ENCODE data around the gene SLAMF9. TPM values are rescaled to one million over a fixed set of nuclear protein-coding genes. Genes with fewer than 3 reads are reported as not detected.

SLAMF9 gene
- total and polyA plus RNA-seq, 2 donors: not detected

DNA sequence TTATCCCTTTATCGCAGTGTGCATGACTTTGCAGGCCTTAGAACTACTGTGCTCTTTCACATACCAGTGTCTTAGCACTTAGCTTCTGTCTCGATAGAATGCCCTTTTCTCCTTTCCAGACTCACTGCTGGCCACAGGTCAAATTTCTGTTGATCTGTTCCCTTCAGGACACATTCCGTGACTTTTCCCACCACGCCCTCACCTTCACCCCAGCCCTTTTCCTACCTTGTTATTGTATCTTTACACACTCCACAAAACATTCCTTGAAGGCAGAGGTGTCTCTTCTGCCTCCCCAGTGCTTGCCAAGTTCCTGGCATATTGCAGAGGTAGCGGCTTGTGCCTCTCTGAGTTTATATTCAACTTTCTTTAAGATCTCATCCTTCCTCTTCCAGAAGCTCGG, 4.9 kb downstream of the SLAMF9 start:
- Histone ChIP-seq H3K4me1 (ENCODE audit: insufficient read depth) (no peaks in the 10 kb centered on the region), H3K36me3 (ENCODE audit: insufficient read depth) (no peaks in the 10 kb centered on the region), H3K27ac (ENCODE audit: low read depth) (no peak overlapping the region), H3K4me3 (ENCODE audit: low read depth, low read length) (no peak overlapping the region)
- no peak for DNase-seq (ENCODE audit: extremely low spot score)
- 59% methylated on average over 6 of the region's 6 CpGs for WGBS

DNA sequence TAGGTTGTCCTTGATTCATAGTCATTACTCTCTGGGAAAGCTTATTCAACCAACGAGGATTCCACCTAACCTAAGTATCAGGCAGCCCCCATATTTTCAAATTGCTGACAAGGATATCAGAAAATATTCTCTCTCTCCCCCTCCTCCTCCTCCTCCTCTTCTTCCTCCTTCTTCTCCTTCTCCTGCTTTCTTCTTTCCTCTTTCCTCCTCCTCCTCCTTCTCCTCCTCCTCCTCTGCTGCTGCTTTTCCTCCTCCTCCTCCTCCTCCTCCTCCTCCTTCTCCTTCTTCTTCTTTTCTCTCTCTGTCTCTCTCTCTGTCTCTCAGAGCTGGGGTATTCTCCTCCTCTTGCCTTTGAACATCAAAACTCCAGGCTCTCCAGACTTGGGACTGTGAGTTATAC, 6.1 kb downstream of the SLAMF9 start:
- no peaks in the 10 kb centered on the region for H3K36me3 ChIP-seq (ENCODE audit: insufficient read depth)
- H3K27ac ChIP-seq (ENCODE audit: low read depth): no peak overlapping the region
- DNase-seq (ENCODE audit: extremely low spot score): no peak
- H3K4me3 ChIP-seq (ENCODE audit: low read depth, low read length): no peak overlapping the region
- no peaks in the 10 kb centered on the region for H3K4me1 ChIP-seq (ENCODE audit: insufficient read depth)
- WGBS: 78% methylated on average over 1 of the region's 1 CpG

DNA sequence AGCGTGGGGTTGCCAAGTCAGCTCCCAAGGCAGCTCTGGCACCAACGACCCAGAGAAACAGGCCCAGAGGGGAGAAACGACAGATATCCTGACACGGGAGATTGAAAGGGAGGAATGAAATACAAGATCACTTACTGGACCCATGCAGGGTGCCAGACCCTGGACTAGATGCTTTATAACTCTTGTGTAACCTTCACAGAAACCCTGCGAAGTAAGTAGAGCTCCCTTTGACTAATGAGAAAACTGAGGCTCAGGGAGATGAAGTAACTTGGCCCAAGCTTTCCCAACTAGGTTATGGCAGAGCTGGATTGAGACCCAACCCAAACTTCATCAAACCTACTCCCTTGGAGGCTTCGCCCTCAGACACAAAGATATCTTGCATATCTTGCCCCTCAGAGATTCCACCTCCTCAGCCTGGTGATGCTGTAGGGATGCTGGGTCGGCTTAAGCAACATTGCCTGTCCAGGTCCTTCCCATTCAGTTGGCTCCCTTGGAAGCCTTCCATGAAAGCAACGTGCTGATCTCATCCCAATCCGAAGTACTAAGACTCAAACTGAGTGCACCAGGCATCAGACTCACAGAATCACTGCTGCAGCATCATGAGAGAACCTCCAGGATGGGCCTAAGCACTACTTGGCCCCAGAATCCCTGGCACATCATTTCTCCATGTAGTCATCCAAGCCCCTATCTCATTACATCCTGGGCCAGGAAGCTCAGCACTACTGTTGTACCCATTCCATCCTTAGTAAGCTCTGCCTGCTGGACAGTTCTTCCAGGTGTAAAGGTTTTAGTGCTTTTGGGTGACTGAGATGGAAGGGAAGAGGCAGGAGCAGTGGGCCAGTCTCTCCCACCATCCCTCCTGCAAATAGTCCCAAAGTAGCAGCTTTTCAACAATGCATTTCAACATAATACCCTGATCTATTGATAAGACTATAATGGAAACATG, 7.5 kb downstream of the SLAMF9 start:
- 47% methylated on average over 9 of the region's 9 CpGs for WGBS
- H3K36me3 ChIP-seq (ENCODE audit: insufficient read depth): no peaks in the 10 kb centered on the region
- DNase-seq (ENCODE audit: extremely low spot score): no peak
- H3K4me3 ChIP-seq (ENCODE audit: low read depth, low read length): no peak overlapping the region
- H3K27ac ChIP-seq (ENCODE audit: low read depth): no peak overlapping the region
- H3K4me1 ChIP-seq (ENCODE audit: insufficient read depth): no peaks in the 10 kb centered on the region

DNA sequence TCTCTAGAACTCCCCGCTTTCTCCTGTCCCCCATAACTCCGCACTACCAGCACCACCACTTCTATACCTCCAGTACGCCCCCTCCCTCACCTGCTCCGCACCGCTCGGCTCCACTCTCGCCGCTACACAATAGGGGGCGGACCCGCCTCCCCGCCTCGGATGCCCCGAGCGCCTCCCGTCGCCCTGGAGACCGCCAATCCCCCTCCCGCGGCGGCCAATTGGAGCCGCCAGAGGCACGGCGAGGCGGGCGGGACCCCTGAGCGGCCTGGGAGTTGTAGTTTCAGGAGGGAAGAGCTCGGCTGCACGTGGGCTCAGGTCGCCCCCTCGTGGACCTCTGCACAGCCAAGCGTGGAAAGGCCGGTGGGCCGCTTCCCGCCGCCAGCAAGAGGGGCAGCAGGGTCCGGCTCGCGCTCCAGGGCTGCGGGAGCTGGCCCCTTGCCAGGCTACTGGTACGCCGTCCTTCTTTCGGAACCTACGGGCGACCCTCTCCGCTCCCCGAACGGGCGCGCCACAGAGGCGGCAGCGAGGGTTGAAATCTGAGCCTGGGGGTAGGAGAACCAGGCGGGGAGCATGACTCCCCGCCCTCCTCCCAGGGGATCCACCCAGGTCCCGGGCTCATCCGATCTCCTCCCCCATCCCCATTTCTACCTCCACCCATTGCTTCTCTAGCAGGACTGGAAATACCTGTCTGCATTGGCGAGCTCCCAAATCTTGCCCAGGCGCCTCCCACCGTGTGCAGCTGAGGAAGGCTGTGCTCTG, 8.4 kb downstream of the SLAMF9 start, which contains the start of gene IGSF9:
TSS of gene IGSF9 (minus strand) at position 131 of the 759 bp plus-strand sequence. CDS start 2,159 bp downstream, outside the sequence.
- Histone ChIP-seq H3K27ac (ENCODE audit: low read depth) (peak within 1 kb of the TSS; percentile 31), H3K36me3 (ENCODE audit: insufficient read depth) (no peaks in the 10 kb centered on the region), H3K4me1 (ENCODE audit: insufficient read depth) (no peaks in the 10 kb centered on the region), H3K4me3 (ENCODE audit: low read depth, low read length) (peak within 1 kb of the TSS; percentile 29)
- WGBS: 1% methylated on average over 58 of the region's 58 CpGs
- peak; percentile 85 for DNase-seq (ENCODE audit: extremely low spot score)

DNA sequence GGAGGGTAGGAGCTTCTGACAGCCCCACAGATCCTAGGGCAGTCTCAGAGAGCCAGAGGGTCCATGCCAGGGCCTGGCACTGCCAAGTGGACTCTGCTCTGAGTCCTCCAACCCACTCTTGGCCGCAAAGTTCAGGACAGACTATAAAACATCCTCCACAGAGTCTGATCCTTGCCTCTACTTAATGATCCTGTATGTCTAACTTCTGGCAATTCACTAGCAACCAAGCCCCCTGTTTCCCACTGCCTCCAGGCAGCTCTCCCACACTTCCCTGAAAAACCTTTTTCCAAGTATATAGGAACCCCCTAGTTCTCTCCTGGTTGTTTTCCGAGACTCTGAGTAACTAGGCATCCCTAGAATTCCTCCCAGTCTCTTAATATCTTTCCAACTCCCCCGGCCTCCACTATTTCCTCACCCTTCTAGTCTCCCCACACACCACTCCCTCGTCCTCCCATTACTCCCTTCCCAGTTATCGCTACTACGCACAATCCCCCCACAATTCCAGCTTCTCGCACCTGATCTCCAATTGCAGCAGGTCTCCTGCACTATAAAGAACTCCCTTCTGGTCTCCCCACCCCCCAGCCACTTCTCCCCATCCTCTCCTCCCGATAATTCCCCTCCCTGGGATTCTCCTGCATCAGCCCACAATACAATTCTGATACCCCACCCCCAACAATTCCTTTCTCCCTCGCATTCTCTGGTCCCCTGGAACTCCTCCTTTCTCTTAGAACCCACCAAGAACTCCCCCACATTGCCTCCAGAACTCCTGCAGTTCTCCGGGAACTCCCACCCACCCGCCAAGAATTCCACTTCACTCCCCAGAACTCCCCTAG, 9.2 kb downstream of the SLAMF9 start:
- peak overlapping the region; percentile 29 for H3K4me3 ChIP-seq (ENCODE audit: low read depth, low read length)
- H3K27ac ChIP-seq (ENCODE audit: low read depth): no peak overlapping the region
- H3K4me1 ChIP-seq (ENCODE audit: insufficient read depth): no peaks in the 10 kb centered on the region
- H3K36me3 ChIP-seq (ENCODE audit: insufficient read depth): no peaks in the 10 kb centered on the region
- DNase-seq (ENCODE audit: extremely low spot score): no peak
- 29% methylated on average over 11 of the region's 11 CpGs for WGBS

DNA sequence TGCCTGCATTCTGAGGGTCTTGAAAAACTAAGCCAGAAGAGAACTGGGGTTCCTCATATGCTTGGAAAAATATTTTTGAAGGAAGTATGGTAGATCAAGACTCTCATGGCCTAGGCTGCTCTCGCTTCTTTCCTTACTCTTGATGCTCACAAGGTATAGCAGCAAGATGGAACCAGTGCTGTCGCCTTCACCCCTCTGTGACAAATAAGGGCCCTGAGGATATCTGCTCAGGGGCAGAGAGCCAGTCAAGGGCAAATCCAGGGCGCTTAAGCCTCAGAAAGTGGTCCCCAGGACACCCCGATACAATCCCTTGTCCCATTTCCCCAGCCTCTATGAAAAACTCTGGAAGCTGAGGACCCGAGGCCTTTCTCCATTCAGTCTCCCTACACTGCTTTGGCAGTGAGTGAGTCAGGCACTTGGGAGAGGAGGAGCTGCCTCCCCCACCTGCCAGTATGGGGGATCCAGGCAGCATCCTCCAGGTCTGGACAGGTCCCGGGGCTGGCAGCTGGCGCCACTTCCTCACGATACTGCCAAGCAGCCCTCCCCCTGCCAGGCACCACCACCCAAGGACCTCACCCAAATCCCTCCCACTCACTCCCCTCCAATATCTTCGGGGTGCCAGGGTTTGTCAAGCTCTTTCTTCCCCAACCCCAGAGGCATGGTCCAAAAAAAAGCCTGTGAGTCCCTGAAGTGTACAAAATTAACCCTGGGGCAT, 10.0 kb downstream of the SLAMF9 start:
- Histone ChIP-seq H3K36me3 (ENCODE audit: insufficient read depth) (no peaks in the 10 kb centered on the region), H3K27ac (ENCODE audit: low read depth) (no peak overlapping the region), H3K4me3 (ENCODE audit: low read depth, low read length) (no peak overlapping the region), H3K4me1 (ENCODE audit: insufficient read depth) (no peaks in the 10 kb centered on the region)
- no peak for DNase-seq (ENCODE audit: extremely low spot score)
- 84% methylated on average over 9 of the region's 9 CpGs for WGBS

DNA sequence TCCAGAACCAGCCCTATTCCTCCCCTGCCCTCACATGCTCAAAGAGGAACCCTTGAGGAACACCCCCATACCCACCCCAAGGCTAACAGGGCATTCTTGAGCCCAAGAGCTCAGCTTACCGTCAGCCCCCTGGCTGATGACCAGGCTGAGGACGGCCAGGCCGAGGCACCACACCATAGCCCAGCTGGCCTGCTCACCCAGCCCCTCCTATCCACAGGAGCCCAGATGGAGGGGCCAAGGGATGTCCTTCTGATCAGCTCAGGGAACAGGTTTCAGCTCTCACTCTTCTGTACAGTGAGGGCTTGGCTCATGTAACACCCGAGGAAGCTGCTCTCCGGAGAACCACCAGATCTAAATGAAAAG, 10.8 kb downstream of the SLAMF9 start:
- no peaks in the 10 kb centered on the region for H3K4me1 ChIP-seq (ENCODE audit: insufficient read depth)
- no peaks in the 10 kb centered on the region for H3K36me3 ChIP-seq (ENCODE audit: insufficient read depth)
- WGBS: 88% methylated on average over 5 of the region's 5 CpGs
- H3K4me3 ChIP-seq (ENCODE audit: low read depth, low read length): no peak overlapping the region
- no peak for DNase-seq (ENCODE audit: extremely low spot score)
- H3K27ac ChIP-seq (ENCODE audit: low read depth): no peak overlapping the region

DNA sequence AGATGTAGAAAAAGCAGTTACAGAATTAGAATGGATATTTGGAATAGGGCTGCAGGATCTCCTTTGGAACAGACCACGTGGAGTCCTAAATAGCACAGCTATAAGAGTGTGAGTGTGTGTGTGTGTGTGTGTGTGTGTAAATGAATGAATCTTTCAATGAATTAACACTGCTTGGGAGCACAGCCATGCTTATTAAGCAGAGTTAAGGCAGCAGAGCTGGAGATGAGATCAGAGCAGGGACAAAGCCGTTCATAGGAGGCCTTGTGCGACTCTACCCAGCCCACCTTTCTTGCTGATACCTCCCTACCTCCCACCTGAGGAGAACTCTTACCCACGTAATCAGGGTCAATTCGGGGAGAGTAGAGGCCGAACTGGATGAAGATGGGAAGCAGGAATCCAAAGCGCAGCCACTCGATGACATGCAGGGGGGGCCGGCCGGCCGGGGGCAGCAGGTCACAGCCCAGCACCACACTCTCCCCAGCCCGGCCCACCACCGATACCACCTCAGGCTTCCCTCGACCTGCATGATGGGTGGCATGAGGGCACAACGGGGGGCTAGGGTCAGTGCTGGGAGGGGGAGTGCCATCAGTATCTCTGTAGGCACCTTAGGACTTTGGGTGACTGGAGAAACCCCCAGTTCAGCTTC, 11.3 kb downstream of the SLAMF9 start:
- Histone ChIP-seq H3K4me1 (ENCODE audit: insufficient read depth) (no peaks in the 10 kb centered on the region), H3K36me3 (ENCODE audit: insufficient read depth) (no peaks in the 10 kb centered on the region), H3K4me3 (ENCODE audit: low read depth, low read length) (no peak overlapping the region), H3K27ac (ENCODE audit: low read depth) (no peak overlapping the region)
- WGBS: 89% methylated on average over 15 of the region's 15 CpGs
- DNase-seq (ENCODE audit: extremely low spot score): no peak

DNA sequence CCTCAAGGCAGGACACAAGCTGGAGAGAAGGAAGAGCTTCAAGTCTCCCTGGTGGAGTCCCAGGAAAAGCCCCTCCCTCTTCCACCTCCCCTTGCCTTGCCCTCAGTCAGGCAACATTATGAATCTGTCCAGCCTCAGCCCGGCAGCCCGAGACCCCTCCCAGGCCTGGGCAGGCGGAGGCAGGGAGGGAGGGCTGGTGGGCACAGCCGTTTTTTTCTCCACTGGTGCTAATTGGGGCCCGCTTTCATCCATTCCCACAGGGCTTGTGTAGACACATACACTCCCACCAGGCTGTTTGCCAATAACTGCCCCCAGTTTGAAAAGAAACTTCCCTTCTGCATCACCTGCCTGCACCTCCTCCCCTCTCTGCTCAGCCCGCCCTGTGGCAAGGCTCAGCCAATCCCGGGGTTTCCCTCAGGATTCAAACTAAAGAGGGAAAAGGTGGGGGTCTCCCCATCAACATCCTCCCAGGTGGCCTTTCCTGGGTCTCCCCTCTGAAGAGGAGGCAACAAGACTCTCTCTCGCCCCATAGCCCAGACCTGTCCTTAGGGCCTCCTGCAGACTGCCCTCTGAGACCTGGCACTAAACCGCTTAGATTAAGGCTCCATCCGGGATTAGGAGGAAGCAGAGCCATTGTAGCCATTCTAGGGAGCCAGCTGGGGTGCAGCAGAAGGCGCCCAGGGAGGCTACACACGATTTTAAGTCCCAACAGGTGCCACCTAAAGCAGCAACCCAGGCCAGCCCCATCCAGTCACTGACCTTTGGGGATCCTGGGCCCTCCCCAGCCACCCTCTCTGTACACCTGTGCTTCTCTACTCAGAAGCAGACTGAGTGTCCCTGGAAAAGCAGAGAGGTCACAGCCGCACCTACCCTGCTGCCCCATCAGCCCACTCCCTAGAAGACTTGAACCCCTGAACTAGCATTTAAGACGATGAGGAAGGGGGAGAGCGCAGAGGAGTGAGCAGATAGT, 12.2 kb downstream of the SLAMF9 start:
- H3K27ac ChIP-seq (ENCODE audit: low read depth): no peak overlapping the region
- H3K4me3 ChIP-seq (ENCODE audit: low read depth, low read length): no peak overlapping the region
- no peak for DNase-seq (ENCODE audit: extremely low spot score)
- H3K4me1 ChIP-seq (ENCODE audit: insufficient read depth): no peaks in the 10 kb centered on the region
- no peaks in the 10 kb centered on the region for H3K36me3 ChIP-seq (ENCODE audit: insufficient read depth)
- WGBS: 77% methylated on average over 15 of the region's 15 CpGs

DNA sequence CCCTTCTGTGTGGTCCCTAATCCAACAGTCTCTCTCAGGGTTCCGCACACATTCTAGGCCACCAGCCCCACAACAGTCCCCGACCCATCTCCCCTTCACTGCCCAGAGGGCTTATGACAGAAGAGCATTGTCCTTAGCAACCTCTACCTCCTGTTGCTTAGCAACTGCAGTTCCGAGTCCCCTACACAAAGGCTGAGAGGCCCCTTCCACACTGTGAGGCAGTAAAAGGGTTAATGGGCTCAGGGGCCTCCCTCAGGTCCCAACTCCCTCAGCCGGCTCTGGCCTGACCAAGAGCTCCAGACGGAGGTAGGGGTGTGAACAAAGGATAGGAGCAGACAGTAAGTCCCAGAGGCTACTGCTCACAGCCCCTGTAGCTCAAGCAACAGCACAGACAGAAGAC, 12.9 kb downstream of the SLAMF9 start:
- no peak for DNase-seq (ENCODE audit: extremely low spot score)
- Histone ChIP-seq H3K36me3 (ENCODE audit: insufficient read depth) (no peaks in the 10 kb centered on the region), H3K27ac (ENCODE audit: low read depth) (no peak overlapping the region), H3K4me3 (ENCODE audit: low read depth, low read length) (no peak overlapping the region), H3K4me1 (ENCODE audit: insufficient read depth) (no peaks in the 10 kb centered on the region)
- WGBS: 80% methylated on average over 5 of the region's 5 CpGs

DNA sequence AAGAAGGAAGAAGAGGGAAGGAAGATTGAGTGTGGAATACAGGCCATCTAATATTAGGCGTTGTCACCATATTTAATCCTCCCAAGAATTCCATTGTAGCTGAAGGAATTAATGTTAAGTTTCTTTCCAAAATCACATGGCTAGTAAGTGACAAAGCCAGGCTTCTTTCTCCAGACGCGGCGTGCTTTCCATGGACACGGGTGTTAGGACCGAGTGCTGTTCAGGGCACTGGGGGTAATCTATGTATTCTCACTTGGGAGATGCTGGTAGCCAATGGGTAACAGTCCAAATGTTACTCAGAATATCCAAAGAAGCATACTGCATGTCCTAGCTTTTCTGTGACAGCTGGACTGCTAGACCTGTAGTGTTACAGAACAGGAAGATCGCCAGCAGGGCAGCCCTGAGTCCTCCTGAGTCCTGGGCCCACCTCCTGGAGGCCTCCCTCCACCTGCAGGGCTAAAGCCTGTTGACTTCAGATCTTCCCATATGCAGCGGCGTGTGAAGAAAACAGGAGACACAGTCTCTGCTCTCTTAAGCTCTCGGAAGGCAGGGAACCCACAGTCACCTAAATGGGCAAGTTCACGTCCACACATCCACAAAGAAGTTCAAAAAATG, 13.9 kb downstream of the SLAMF9 start:
- 89% methylated on average over 11 of the region's 11 CpGs for WGBS
- Histone ChIP-seq H3K4me1 (ENCODE audit: insufficient read depth) (no peaks in the 10 kb centered on the region), H3K4me3 (ENCODE audit: low read depth, low read length) (no peak overlapping the region), H3K27ac (ENCODE audit: low read depth) (no peak overlapping the region), H3K36me3 (ENCODE audit: insufficient read depth) (no peaks in the 10 kb centered on the region)
- DNase-seq (ENCODE audit: extremely low spot score): no peak
